ENCODE data around the gene PHOSPHO2.
A peak's percentile ranks its signal among the peaks of the same experiment; 100 is the strongest.

Gene PHOSPHO2

GRCh38 chr2:169716938-169717690, 22.8 kb downstream of the PHOSPHO2 start:
- DNase-seq: no peak

- no peak for DNase-seq
Measured at GRCh38 chr2:169717691-169718063, 23.4 kb downstream of the PHOSPHO2 start.

GRCh38 chr2:169718930-169719504, 24.7 kb downstream of the PHOSPHO2 start:
- no peak for DNase-seq

- DNase-seq: no peak
Measured at GRCh38 chr2:169721016-169721415, 26.7 kb downstream of the PHOSPHO2 start.

- no peak for DNase-seq
Measured at GRCh38 chr2:169727065-169727464, 32.8 kb downstream of the PHOSPHO2 start.

- no peak for DNase-seq
Measured at GRCh38 chr2:169729274-169729605, 35.0 kb downstream of the PHOSPHO2 start.

- DNase-seq: no peak
Measured at GRCh38 chr2:169732075-169732474, 37.8 kb downstream of the PHOSPHO2 start.

GRCh38 chr2:169732583-169733358, 38.5 kb downstream of the PHOSPHO2 start:
- no peak for DNase-seq

GRCh38 chr2:169734169-169734847, 40.0 kb downstream of the PHOSPHO2 start:
- DNase-seq: peak in 3 of 4 experiments; percentile 1 to 38 (median 13)

- DNase-seq: no peak
Measured at GRCh38 chr2:169735623-169736022, 41.4 kb downstream of the PHOSPHO2 start.

GRCh38 chr2:169736902-169737301, 42.6 kb downstream of the PHOSPHO2 start:
- no peak for DNase-seq

- no peak for DNase-seq
Measured at GRCh38 chr2:169738566-169739229, 44.4 kb downstream of the PHOSPHO2 start.

GRCh38 chr2:169739351-169739750, 45.1 kb downstream of the PHOSPHO2 start:
- no peak for DNase-seq

GRCh38 chr2:169743549-169743948, 49.3 kb downstream of the PHOSPHO2 start:
- DNase-seq: no peak

GRCh38 chr2:169746240-169746639, 52.0 kb downstream of the PHOSPHO2 start:
- no peak for DNase-seq

- DNase-seq: no peak
Measured at GRCh38 chr2:169748319-169748718, 54.0 kb downstream of the PHOSPHO2 start.
